ENCODE data around the gene DISC1.

DNA sequence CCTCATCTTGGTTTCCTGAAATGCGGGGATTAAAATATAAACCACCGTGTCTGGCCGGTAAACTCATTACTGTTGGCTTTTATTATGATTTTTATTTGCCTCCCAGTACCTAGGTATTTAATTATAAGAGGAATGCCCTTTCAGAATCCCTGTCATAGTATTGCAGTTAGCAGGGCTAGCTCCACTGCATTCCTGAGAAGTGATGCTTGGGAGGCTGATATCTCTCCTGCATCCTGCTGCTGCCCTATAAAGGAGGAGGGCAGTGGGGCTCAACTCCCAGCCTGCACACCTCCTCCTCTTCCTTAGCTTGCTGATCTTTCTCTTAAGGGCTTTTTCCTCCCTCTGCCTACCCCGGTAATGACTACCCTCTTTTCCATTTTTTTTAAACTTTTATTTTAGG, 19.9 kb upstream of the DISC1 start:
- TF ChIP-seq, protein P1, sequence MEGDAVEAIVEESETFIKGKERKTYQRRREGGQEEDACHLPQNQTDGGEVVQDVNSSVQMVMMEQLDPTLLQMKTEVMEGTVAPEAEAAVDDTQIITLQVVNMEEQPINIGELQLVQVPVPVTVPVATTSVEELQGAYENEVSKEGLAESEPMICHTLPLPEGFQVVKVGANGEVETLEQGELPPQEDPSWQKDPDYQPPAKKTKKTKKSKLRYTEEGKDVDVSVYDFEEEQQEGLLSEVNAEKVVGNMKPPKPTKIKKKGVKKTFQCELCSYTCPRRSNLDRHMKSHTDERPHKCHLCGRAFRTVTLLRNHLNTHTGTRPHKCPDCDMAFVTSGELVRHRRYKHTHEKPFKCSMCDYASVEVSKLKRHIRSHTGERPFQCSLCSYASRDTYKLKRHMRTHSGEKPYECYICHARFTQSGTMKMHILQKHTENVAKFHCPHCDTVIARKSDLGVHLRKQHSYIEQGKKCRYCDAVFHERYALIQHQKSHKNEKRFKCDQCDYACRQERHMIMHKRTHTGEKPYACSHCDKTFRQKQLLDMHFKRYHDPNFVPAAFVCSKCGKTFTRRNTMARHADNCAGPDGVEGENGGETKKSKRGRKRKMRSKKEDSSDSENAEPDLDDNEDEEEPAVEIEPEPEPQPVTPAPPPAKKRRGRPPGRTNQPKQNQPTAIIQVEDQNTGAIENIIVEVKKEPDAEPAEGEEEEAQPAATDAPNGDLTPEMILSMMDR (conservative IDR thresholded peaks at IDR 0.05): no peak
- no peak for TF ChIP-seq ZFX (IDR thresholded peaks at IDR 0.05)
